Measurements from ENCODE around the gene CALM1.

The CALM1 gene

GRCh38 chr14:90449411-90449810, 52.6 kb downstream of the CALM1 start:
- no peak overlapping the region for H3K4me3 ChIP-seq (ENCODE audit: low read depth, low read length)
- DNase-seq (ENCODE audit: low read depth, low spot score) = no peak
- no peak for TF ChIP-seq CTCF (IDR thresholded peaks at IDR 0.05; ENCODE audit: low read depth, low read length)
- in situ Hi-C loops (cut with HindIII; ENCODE audit: low sequenced_read_pairs) = no loop called here

GRCh38 chr14:90450151-90450550, 53.3 kb downstream of the CALM1 start:
- no peak for TF ChIP-seq CTCF (IDR thresholded peaks at IDR 0.05; ENCODE audit: low read depth, low read length)
- in situ Hi-C loops (cut with HindIII; ENCODE audit: low sequenced_read_pairs) = no loop called here
- DNase-seq (ENCODE audit: low read depth, low spot score) = no peak
- H3K4me3 ChIP-seq (ENCODE audit: low read depth, low read length) = no peak overlapping the region

GRCh38 chr14:90450667-90451066, 53.8 kb downstream of the CALM1 start:
- no peak overlapping the region for H3K4me3 ChIP-seq (ENCODE audit: low read depth, low read length)
- no peak for DNase-seq (ENCODE audit: low read depth, low spot score)
- TF ChIP-seq CTCF (IDR thresholded peaks at IDR 0.05; ENCODE audit: low read depth, low read length) = no peak
- in situ Hi-C loops (cut with HindIII; ENCODE audit: low sequenced_read_pairs) = no loop called here

GRCh38 chr14:90451443-90451842, 54.6 kb downstream of the CALM1 start:
- no peak for TF ChIP-seq CTCF (IDR thresholded peaks at IDR 0.05; ENCODE audit: low read depth, low read length)
- in situ Hi-C loops (cut with HindIII; ENCODE audit: low sequenced_read_pairs) = no loop called here
- no peak overlapping the region for H3K4me3 ChIP-seq (ENCODE audit: low read depth, low read length)
- DNase-seq (ENCODE audit: low read depth, low spot score) = no peak

GRCh38 chr14:90451961-90452360, 55.1 kb downstream of the CALM1 start:
- in situ Hi-C loops (cut with HindIII; ENCODE audit: low sequenced_read_pairs) = no loop called here

GRCh38 chr14:90452366-90452765, 55.5 kb downstream of the CALM1 start:
- no peak for DNase-seq (ENCODE audit: low read depth, low spot score)
- in situ Hi-C loops (cut with HindIII; ENCODE audit: low sequenced_read_pairs) = no loop called here
- no peak for TF ChIP-seq CTCF (IDR thresholded peaks at IDR 0.05; ENCODE audit: low read depth, low read length)
- H3K4me3 ChIP-seq (ENCODE audit: low read depth, low read length) = no peak overlapping the region

More at GRCh38 chr14:90451961-90452360, 55.1 kb downstream of the CALM1 start:
- DNase-seq (ENCODE audit: low read depth, low spot score) = no peak
- no peak overlapping the region for H3K4me3 ChIP-seq (ENCODE audit: low read depth, low read length)
- TF ChIP-seq CTCF (IDR thresholded peaks at IDR 0.05; ENCODE audit: low read depth, low read length) = no peak

- in situ Hi-C loops (cut with HindIII; ENCODE audit: low sequenced_read_pairs) = no loop called here
- peak; percentile 16 for DNase-seq (ENCODE audit: low read depth, low spot score)
- TF ChIP-seq CTCF (IDR thresholded peaks at IDR 0.05; ENCODE audit: low read depth, low read length) = no peak
- no peak overlapping the region for H3K4me3 ChIP-seq (ENCODE audit: low read depth, low read length)
Measured at GRCh38 chr14:90453401-90453951, 56.6 kb downstream of the CALM1 start.
